ENCODE results near the gene CNTROB. TPM values are rescaled to one million over a fixed set of nuclear protein-coding genes. Genes with fewer than 3 reads are reported as not detected.

The CNTROB gene
- total RNA-seq, 1 experiment from 2014 or later: 27.5 TPM

GRCh38 chr17:7916808-7917207, 15.2 kb upstream of the CNTROB start:
- Histone ChIP-seq H3K9ac (ENCODE audit: low read length) (no peak overlapping the region), H3K27ac (ENCODE audit: low read length) (no peak overlapping the region), H3K36me3 (ENCODE audit: low read depth, low read length) (no peaks in the 10 kb centered on the region), H3F3A (ENCODE audit: low read length, unreplicated experiment) (no peaks in the 10 kb centered on the region), H3K9me2 (replicated peaks; ENCODE audit: low read length) (no peaks in the 10 kb centered on the region), H3K27me3 (ENCODE audit: low read length) (no peaks in the 10 kb centered on the region), H3K4me3 (ENCODE audit: low read length) (no peak overlapping the region), H2AFZ (ENCODE audit: low read length) (no peak overlapping the region), H3K9me3 (ENCODE audit: low read length) (no peaks in the 10 kb centered on the region), H3K4me1 (ENCODE audit: insufficient read depth, low read length) (peaks cover 17% of the 10 kb centered on the region), H3K4me2 (ENCODE audit: low read length) (no peak overlapping the region), H3K79me2 (ENCODE audit: low read length) (no peaks in the 10 kb centered on the region), H4K20me1 (ENCODE audit: low read length) (no peaks in the 10 kb centered on the region)
- POLR2A ChIA-PET (ENCODE audit: unreplicated experiment): no interaction called here
- no peak for TF ChIP-seq EZH2phosphoT487 (IDR thresholded peaks at IDR 0.05; ENCODE audit: borderline replicate concordance, low read length)
- TF ChIP-seq CTCF (conservative IDR thresholded peaks at IDR 0.05; ENCODE audit: low read depth, low read length): no peak
- TF ChIP-seq EZH2 (IDR thresholded peaks at IDR 0.05; ENCODE audit: low read length, unreplicated experiment): no peak
- CTCF ChIA-PET: no interaction called here
- intact Hi-C loops (cut with micrococcal nuclease): no loop called here
- no TSS peak for BruUV-seq (replicated peaks)
- ATAC-seq: no peak
- DNase-seq: no peak

- intact Hi-C loops (cut with micrococcal nuclease): no loop called here
- TF ChIP-seq EZH2 (IDR thresholded peaks at IDR 0.05; ENCODE audit: low read length, unreplicated experiment) (no peak), EZH2phosphoT487 (IDR thresholded peaks at IDR 0.05; ENCODE audit: borderline replicate concordance, low read length) (no peak), CTCF (conservative IDR thresholded peaks at IDR 0.05; ENCODE audit: low read depth, low read length) (no peak)
- Histone ChIP-seq H3K4me1 (ENCODE audit: insufficient read depth, low read length) (no peaks in the 10 kb centered on the region), H3K9me2 (replicated peaks; ENCODE audit: low read length) (no peaks in the 10 kb centered on the region), H3K79me2 (ENCODE audit: low read length) (no peaks in the 10 kb centered on the region), H3K4me2 (ENCODE audit: low read length) (no peak overlapping the region), H3K4me3 (ENCODE audit: low read length) (no peak overlapping the region), H3K27me3 (ENCODE audit: low read length) (no peaks in the 10 kb centered on the region), H3K27ac (ENCODE audit: low read length) (no peak overlapping the region), H3K9ac (ENCODE audit: low read length) (no peak overlapping the region), H3K36me3 (ENCODE audit: low read depth, low read length) (no peaks in the 10 kb centered on the region), H3K9me3 (ENCODE audit: low read length) (no peaks in the 10 kb centered on the region), H2AFZ (ENCODE audit: low read length) (no peak overlapping the region), H3F3A (ENCODE audit: low read length, unreplicated experiment) (no peaks in the 10 kb centered on the region), H4K20me1 (ENCODE audit: low read length) (no peaks in the 10 kb centered on the region)
- no TSS peak for BruUV-seq (replicated peaks)
- ChIA-PET CTCF (no interaction called here), POLR2A (ENCODE audit: unreplicated experiment) (no interaction called here)
- ATAC-seq: no peak
- no peak for DNase-seq
Measured at GRCh38 chr17:7922269-7922844, 9.6 kb upstream of the CNTROB start.

DNA sequence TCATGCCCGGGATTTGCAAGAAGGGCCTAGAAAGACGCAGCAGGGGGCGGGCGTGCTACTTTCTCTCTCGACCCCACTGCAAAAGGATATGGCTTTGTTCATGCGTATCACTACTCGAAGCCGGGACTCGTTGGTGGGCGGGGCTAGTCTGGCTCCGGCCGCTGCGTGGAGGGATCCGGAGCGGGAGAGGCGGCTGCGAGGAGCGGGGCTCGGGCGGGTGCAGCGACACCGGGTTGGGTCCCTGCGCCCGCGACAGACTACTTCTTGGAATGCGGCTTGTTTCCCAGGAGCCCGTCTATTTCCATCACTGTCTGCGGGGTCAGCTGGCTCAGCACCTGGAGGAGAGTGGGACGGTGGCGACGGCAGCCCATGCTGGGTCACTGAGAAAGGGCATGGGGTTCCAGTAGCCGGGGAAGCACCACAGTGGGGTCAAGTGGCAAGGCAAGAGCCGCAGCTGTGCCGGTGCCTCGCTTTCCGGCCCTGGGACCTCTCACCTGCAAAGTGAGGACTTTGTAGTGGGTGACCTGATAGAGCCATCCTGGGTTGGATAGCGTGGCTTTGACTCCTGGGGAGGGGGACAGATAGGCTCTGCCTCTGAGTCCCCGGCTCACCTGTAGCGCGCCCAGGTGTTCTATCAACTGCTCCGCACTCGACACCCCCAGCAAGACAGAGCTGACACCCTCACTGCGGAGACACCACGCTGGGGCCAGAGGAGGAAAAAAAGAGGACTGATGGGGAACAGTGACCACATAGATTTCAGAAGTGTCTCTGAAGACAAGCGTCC, 9.0 kb upstream of the CNTROB start:
- intact Hi-C loops (cut with micrococcal nuclease): no loop called here
- no TSS peak for BruUV-seq (replicated peaks)
- ChIA-PET POLR2A (ENCODE audit: unreplicated experiment) (no interaction called here), CTCF (no interaction called here)
- H3F3A ChIP-seq (ENCODE audit: low read length, unreplicated experiment): no peaks in the 10 kb centered on the region
- H4K20me1 ChIP-seq (ENCODE audit: low read length): no peaks in the 10 kb centered on the region
- no peaks in the 10 kb centered on the region for H3K4me1 ChIP-seq (ENCODE audit: insufficient read depth, low read length)
- H3K27me3 ChIP-seq (ENCODE audit: low read length): no peaks in the 10 kb centered on the region
- no peak overlapping the region for H3K4me3 ChIP-seq (ENCODE audit: low read length)
- H3K4me2 ChIP-seq (ENCODE audit: low read length): no peak overlapping the region
- no peaks in the 10 kb centered on the region for H3K36me3 ChIP-seq (ENCODE audit: low read depth, low read length)
- DNase-seq (no peak), ATAC-seq (no peak)
- no peaks in the 10 kb centered on the region for H3K79me2 ChIP-seq (ENCODE audit: low read length)
- no peaks in the 10 kb centered on the region for H3K9me2 ChIP-seq (replicated peaks; ENCODE audit: low read length)
- H2AFZ ChIP-seq (ENCODE audit: low read length): no peak overlapping the region
- H3K9me3 ChIP-seq (ENCODE audit: low read length): no peaks in the 10 kb centered on the region
- H3K9ac ChIP-seq (ENCODE audit: low read length): no peak overlapping the region
- no peak overlapping the region for H3K27ac ChIP-seq (ENCODE audit: low read length)
- TF ChIP-seq CTCF (conservative IDR thresholded peaks at IDR 0.05; ENCODE audit: low read depth, low read length) (no peak), EZH2phosphoT487 (IDR thresholded peaks at IDR 0.05; ENCODE audit: borderline replicate concordance, low read length) (no peak), EZH2 (IDR thresholded peaks at IDR 0.05; ENCODE audit: low read length, unreplicated experiment) (no peak)

Data from PC-3 (cell line).